Measurements from ENCODE around the gene DAPK1.

- TF ChIP-seq CTCF (IDR thresholded peaks at IDR 0.05), result no peak
- no peak for TF ChIP-seq CEBPB (IDR thresholded peaks at IDR 0.05)
- TF ChIP-seq POLR2A (IDR thresholded peaks at IDR 0.05; ENCODE audit: low read length), result no peak
- no peak for TF ChIP-seq BCL3 (IDR thresholded peaks at IDR 0.05)
- TF ChIP-seq EHMT2 (IDR thresholded peaks at IDR 0.05; ENCODE audit: low read depth), result no peak
These were observed 188.9 kb downstream of the DAPK1 start for GRCh38 chr9:87686520-87687090.

All from A549 (cell line).